Tibial artery (tissue), 4 donors: ENCODE results near the gene VAT1L.

Source experiments
- DNase-seq, 2 donors: peaks; one replicate each; pipeline ENCODE4 v3.0.0-alpha.2; 2019
- H3K27ac ChIP-seq, 2 donors: fragments of 200-600 bp; sonication (generic) in 1 of 2; 1 replicate in 1 of 2; 2 replicates in 1 of 2; pipeline ENCODE4 v1.5.1; 2018 to 2019; ENCODE audit warnings: mild to moderate bottlenecking in 1 of 2
- H3K27me3 ChIP-seq, 2 donors: fragments of 200-600 bp; sonication (generic) in 1 of 2; one replicate each; pipeline versions ENCODE4 v1.5.1 to v1.6.0; 2016 to 2019
- H3K36me3 ChIP-seq, 3 donors: fragments of 200-600 bp; sonication (generic) in 2 of 3; one replicate each; pipeline ENCODE4 v1.5.1; 2016 to 2019; ENCODE audit warnings: mild to moderate bottlenecking in 2 of 3
- H3K4me1 ChIP-seq, 4 donors: fragments of 200-600 bp; sonication (generic) in 2 of 4; 1 replicate in 3 of 4; 2 replicates in 1 of 4; pipeline ENCODE4 v1.5.1; 2016 to 2019
- H3K4me3 ChIP-seq, 2 donors: fragments of 200-600 bp; sonication (generic) in 1 of 2; 1 replicate in 1 of 2; 2 replicates in 1 of 2; pipeline ENCODE4 v1.5.1; 2018 to 2019; ENCODE audit warnings: mild to moderate bottlenecking in 2 of 2
- H3K9me3 ChIP-seq, 3 donors: fragments of 200-600 bp; sonication (generic) in 1 of 3; one replicate each; pipeline ENCODE4 v1.5.1; 2016 to 2019
- intact Hi-C: fragments of 100-400 bp; cut with DNase I; formaldehyde crosslinking; loops from one replicate; pipeline ENCODE4 v1.15.0; 2023; ENCODE audit warnings: low total_unique reads
- TF ChIP-seq, protein P1 (sequence below), 2 experiments: fragments of 200-600 bp in 1 of 2; fragments of 450-650 bp in 1 of 2; IDR thresholded peaks; one replicate each; pipeline ENCODE4 v1.5.1; 2017 to 2019; ENCODE audit warnings: antibody characterized with exemption in 2 of 2, mild to moderate bottlenecking in 1 of 2, moderate library complexity in 1 of 2

The VAT1L gene

DNA sequence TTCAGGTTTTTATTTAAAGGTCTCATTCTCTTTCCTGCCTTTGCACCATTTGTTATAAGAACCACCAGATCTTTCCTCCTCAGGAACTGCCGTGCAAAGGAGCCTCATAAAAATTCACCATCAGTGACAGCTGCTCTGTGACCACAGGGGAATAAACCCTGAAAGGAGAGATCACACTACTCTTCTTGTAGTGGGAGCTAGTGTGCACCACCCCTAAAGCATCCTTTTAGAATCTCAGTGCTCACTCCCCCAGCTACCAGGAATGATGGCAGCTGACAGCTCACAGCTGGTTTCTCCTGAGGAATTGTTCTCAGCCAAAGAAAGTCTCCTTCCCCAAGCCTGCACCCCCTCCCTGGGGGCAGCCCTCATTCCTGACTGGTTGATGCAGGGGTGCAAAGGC, 18.7 kb downstream of the VAT1L start:
- Histone ChIP-seq H3K36me3 (no peaks in the 10 kb centered on the region), H3K27me3 (no peaks in the 10 kb centered on the region), H3K4me1 (peaks cover 0 to 9% (median 4%) of the 10 kb centered on the region in 4 donors), H3K9me3 (no peaks in the 10 kb centered on the region), H3K4me3 (no peak overlapping the region), H3K27ac (no peak overlapping the region)
- TF ChIP-seq, protein P1, sequence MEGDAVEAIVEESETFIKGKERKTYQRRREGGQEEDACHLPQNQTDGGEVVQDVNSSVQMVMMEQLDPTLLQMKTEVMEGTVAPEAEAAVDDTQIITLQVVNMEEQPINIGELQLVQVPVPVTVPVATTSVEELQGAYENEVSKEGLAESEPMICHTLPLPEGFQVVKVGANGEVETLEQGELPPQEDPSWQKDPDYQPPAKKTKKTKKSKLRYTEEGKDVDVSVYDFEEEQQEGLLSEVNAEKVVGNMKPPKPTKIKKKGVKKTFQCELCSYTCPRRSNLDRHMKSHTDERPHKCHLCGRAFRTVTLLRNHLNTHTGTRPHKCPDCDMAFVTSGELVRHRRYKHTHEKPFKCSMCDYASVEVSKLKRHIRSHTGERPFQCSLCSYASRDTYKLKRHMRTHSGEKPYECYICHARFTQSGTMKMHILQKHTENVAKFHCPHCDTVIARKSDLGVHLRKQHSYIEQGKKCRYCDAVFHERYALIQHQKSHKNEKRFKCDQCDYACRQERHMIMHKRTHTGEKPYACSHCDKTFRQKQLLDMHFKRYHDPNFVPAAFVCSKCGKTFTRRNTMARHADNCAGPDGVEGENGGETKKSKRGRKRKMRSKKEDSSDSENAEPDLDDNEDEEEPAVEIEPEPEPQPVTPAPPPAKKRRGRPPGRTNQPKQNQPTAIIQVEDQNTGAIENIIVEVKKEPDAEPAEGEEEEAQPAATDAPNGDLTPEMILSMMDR (IDR thresholded peaks at IDR 0.05) = no peak
- no peak for DNase-seq
- intact Hi-C loops = no loop called here

DNA sequence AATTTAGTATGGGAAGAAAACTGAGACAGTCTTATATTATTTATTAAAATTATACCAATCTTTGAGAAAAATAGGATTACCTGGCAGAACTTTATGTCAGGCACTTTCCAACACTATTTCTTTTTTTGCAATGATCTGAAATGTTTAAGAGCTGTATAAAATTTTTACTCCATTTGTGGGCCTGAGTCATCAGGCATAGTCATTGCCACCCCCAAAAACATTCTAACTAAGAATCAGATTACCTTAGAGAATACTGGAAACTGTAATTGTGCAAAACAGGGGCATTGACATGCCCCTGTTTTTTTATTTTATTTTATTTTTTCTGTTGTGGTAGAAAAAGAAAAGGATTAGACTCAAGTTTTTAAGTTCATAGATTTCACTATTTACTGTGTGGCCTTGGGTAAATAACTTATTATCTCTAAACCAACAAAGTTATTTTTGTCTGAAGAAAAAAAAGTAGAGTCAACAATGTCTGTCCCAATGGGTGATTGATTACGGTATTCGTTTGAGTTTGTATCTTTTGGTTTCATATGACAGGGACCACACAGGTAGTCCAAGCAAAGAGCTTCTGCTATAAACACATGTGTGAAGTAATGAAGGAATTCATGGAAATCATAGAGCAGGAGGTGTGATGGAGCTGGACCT, 24.6 kb downstream of the VAT1L start:
- H3K36me3 ChIP-seq = no peaks in the 10 kb centered on the region
- H3K4me1 ChIP-seq = no peaks in the 10 kb centered on the region
- intact Hi-C loops = no loop called here
- H3K27me3 ChIP-seq = no peaks in the 10 kb centered on the region
- no peaks in the 10 kb centered on the region for H3K9me3 ChIP-seq
- no peak overlapping the region for H3K27ac ChIP-seq
- TF ChIP-seq, protein P1 (IDR thresholded peaks at IDR 0.05) = no peak
- no peak for DNase-seq
- no peak overlapping the region for H3K4me3 ChIP-seq

DNA sequence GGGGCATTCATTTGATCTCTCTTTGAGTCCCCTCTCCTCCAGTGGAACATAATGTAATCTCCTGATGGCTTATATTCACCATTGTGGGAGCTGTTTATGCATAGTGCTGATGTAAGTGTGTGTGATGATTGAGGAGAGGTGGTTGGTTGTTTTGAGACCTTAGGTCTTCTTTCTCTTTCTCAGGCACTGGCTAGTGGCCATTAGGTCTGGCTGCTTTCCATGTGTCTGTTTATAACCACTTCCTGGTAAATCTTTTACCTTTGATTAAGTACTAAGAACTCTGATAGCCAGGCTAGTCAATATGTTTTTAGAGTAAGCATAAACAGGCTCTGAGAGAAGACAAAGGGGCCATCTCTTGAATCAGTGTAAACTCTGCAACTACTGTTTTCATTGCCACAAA, 27.9 kb downstream of the VAT1L start:
- intact Hi-C loops = no loop called here
- H3K27ac ChIP-seq = no peak overlapping the region
- no peak for DNase-seq
- TF ChIP-seq, protein P1 (IDR thresholded peaks at IDR 0.05) = no peak
- H3K4me1 ChIP-seq = no peaks in the 10 kb centered on the region
- no peaks in the 10 kb centered on the region for H3K9me3 ChIP-seq
- no peaks in the 10 kb centered on the region for H3K27me3 ChIP-seq
- H3K4me3 ChIP-seq = no peak overlapping the region
- H3K36me3 ChIP-seq = peaks cover 0 to 8% (median 0%) of the 10 kb centered on the region in 3 donors

DNA sequence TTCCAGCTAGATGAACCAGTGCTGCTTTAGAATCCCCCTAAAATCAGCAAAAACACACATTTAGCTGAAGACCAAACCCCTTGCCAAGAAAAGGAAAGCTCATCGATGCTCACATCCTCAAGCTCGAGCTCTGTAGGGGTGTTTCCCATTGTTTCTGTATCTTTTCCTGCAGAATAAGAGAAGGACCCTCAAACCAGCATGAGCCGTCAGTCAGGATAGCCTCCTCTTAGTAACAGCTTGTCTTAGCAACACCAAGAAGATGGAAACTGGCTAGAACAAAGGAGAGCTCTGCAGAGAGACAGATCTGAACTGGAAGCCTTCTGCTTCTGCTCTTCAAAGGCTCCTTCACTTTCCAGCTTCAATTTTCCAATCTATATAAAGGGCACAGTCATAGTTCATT, 32.0 kb downstream of the VAT1L start:
- Histone ChIP-seq H3K4me3 (no peak overlapping the region), H3K9me3 (no peaks in the 10 kb centered on the region), H3K4me1 (peaks cover 0 to 5% (median 0%) of the 10 kb centered on the region in 4 donors), H3K27me3 (no peaks in the 10 kb centered on the region), H3K27ac (no peak overlapping the region), H3K36me3 (peaks cover 0 to 8% (median 0%) of the 10 kb centered on the region in 3 donors)
- TF ChIP-seq, protein P1 (IDR thresholded peaks at IDR 0.05) = no peak
- DNase-seq = no peak
- intact Hi-C loops = no loop called here

DNA sequence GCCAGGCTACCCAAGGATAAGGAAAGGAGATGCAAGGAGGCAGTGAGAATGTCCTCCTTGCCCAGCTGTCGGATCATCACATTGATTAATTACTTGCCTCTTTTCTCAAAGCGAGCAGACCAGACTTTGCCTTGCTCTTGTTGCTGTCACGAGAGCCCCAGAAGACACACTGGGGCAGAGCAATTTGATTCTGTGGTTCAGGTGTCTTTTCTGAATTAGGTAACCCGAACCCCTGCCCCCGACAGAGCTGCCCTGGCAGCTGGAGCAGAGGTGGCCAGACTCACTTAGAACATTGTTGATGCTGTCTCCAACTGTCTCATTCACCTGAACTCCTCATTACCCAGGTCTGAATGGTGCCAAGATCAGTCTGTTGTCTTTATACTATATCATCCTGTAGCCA, 34.3 kb downstream of the VAT1L start:
- no peaks in the 10 kb centered on the region for H3K27me3 ChIP-seq
- no peak for DNase-seq
- TF ChIP-seq, protein P1 (IDR thresholded peaks at IDR 0.05) = no peak
- no peak overlapping the region for H3K27ac ChIP-seq
- H3K36me3 ChIP-seq = peaks cover 0 to 8% (median 0%) of the 10 kb centered on the region in 3 donors
- intact Hi-C loops = no loop called here
- H3K4me3 ChIP-seq = no peak overlapping the region
- H3K9me3 ChIP-seq = no peaks in the 10 kb centered on the region
- H3K4me1 ChIP-seq = peaks cover 0 to 5% (median 0%) of the 10 kb centered on the region in 4 donors
